Fibroblast of gingiva (primary cell): ENCODE data around the gene ARAF.
"Not testable (repeated sequence)": the region's sequence is repeated elsewhere in the genome, so short reads cannot be mapped to it uniquely, and the experiment has no call there.

Source experiments
- DNase-seq: peaks from one replicate; pipeline ENCODE4 v3.0.0-alpha.2; 2011; ENCODE audit warnings: low read depth

The ARAF gene

GRCh38 chrX:47586043-47586787 is 25.2 kb downstream of the ARAF start:
- no peak for DNase-seq

- no peak for DNase-seq
Measured at GRCh38 chrX:47587091-47587891, 26.3 kb downstream of the ARAF start.

GRCh38 chrX:47587906-47588735 is 27.1 kb downstream of the ARAF start:
- DNase-seq, result no peak

GRCh38 chrX:47590984-47591383 is 30.0 kb downstream of the ARAF start:
- DNase-seq, result no peak

- DNase-seq, result no peak
Measured at GRCh38 chrX:47593522-47593921, 32.5 kb downstream of the ARAF start.

- peak; percentile 87 for DNase-seq
Measured at GRCh38 chrX:47595716-47596251, 34.8 kb downstream of the ARAF start.

GRCh38 chrX:47596256-47596655 is 35.3 kb downstream of the ARAF start:
- no peak for DNase-seq

GRCh38 chrX:47597222-47597621 is 36.2 kb downstream of the ARAF start:
- DNase-seq, result no peak

- DNase-seq, result not testable (repeated sequence)
Measured at GRCh38 chrX:47603125-47603524, 42.1 kb downstream of the ARAF start.

GRCh38 chrX:47605024-47605423 is 44.0 kb downstream of the ARAF start:
- no peak for DNase-seq

- DNase-seq, result peak; percentile 11
Measured at GRCh38 chrX:47607091-47607490, 46.1 kb downstream of the ARAF start.

GRCh38 chrX:47608130-47608810 is 47.3 kb downstream of the ARAF start:
- no peak for DNase-seq

GRCh38 chrX:47610511-47610910 is 49.5 kb downstream of the ARAF start:
- no peak for DNase-seq

GRCh38 chrX:47611489-47611888 is 50.5 kb downstream of the ARAF start:
- no peak for DNase-seq

- no peak for DNase-seq
Measured at GRCh38 chrX:47611926-47612325, 50.9 kb downstream of the ARAF start.

- no peak for DNase-seq
Measured at GRCh38 chrX:47612418-47612817, 51.4 kb downstream of the ARAF start.

- no peak for DNase-seq
Measured at GRCh38 chrX:47613082-47613481, 52.1 kb downstream of the ARAF start.

- no peak for DNase-seq
Measured at GRCh38 chrX:47614618-47615017, 53.6 kb downstream of the ARAF start.

GRCh38 chrX:47618923-47619485 is 58.0 kb downstream of the ARAF start:
- DNase-seq, result no peak

- peak; percentile 69 for DNase-seq
Measured at GRCh38 chrX:47619486-47620302, 58.7 kb downstream of the ARAF start, which contains the start of gene SYN1. Gene SYN1 (minus strand): TSS chrX:47619857. CDS start chrX:47619728, 129 bp downstream.
